NCI-H526 (cell line): ENCODE measurements around the gene DPF3.

Source experiments
- DNase-seq, 2 experiments: peaks; one replicate each; lab custom pipeline; 2025; lab: John Stamatoyannopoulos, UW

The DPF3 gene

DNA sequence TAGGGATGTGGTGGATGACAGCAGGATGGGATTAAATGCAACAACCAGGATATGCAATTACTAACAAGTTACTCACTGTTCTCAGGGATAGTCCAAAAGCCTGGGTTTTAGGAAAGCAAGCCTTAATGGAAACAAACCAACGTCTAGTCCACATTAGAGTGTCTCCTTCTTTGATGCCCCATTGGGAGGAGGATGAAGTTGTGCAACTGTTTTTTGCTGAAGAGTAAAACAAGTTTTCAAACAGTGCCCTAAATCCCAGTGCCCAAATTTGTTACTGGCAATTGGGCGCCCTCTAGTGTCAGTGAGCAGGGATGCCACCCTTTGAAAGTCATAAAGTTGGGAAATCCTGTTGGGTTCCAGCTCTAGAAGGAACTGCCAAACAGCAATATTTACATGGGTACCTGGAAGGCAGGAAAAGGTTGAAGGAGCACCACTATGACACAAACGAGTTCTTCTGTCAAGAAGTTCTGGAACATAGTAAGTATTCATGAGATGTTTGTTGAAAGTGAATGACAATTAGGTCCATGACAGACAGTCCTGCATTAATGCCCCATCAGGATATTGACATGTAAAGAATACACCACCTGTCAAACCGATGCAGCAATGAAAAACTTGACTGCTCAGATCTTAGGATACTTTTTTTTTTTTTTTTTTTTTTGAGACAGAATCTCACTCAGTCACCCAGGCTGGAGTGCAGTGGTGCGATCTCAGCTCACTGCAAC lies 11.1 kb upstream of the DPF3 start:
- peak; percentile 39 to 74 for DNase-seq

- no peak for DNase-seq
Measured at GRCh38 chr14:72904218-72904617, 10.3 kb upstream of the DPF3 start.

DNA sequence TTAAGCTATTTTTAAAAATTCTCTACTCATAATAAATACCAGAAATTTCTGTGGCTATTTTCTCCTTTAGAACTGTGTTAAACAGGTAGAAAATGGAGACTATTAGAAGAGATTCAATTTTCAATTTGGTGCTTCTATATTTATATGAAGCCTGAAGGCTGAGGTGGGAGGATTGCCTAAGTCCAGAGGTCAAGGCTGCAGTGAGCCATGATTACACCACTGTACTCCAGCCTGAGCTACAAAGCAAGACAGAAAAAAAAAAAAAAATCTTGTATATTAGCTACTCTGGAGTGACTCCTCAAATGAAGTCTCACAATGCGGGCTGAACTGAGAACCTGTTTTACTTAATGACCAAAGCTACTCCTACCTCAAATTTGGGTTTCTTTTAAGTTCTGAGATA lies 9.8 kb upstream of the DPF3 start:
- no peak for DNase-seq

DNA sequence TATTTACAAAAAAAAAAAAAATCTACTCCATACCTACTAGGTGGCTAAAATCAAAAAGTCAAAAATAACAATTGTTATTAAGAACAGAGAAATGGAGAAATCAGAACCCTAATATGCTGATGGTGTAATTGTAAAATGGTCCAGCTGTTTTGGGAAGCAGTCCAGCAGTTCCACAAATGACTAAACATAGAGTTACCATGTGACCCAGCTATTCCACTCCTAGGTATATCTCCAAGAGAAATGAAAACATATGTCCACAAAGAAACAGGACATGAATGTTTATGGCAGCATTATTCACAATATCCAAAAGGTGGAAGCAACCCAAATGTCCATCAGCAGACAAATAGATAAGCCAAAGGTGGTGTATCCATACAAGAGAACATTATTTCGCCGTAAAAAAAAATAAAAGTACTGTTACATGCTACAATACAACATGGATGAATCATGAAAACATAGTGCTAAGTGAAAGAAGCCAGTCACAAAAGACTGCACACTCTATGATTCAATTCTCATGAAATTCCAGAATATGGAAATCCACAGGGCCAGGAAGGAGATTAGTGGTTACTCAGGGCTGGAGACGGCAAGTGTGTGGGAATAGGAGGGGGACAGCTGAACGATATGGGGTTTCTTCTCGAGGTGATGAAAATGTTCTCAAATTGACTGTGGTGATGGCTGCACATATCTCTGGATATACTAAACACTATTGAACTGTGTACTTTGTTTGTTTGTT lies 9.1 kb upstream of the DPF3 start:
- no peak for DNase-seq

DNA sequence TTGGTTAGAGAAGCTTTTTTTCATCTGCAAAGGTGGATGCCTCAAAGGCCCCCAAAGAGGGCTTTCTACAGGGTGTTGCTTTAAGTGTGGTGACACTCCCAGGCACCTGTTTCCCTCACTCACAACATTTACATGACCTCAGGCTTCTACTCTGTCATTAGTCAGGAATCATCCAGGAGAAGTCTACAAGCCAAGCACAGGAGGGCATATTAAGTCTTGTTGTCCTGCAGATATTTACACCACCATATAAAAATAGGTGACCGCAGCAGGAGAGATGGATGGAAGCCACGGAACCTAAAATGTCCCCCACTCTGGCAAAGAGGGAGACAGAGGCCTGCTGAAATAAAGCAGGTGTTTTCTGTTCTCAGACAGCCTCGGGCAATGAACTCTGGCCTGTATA lies 7.5 kb upstream of the DPF3 start:
- no peak for DNase-seq

DNA sequence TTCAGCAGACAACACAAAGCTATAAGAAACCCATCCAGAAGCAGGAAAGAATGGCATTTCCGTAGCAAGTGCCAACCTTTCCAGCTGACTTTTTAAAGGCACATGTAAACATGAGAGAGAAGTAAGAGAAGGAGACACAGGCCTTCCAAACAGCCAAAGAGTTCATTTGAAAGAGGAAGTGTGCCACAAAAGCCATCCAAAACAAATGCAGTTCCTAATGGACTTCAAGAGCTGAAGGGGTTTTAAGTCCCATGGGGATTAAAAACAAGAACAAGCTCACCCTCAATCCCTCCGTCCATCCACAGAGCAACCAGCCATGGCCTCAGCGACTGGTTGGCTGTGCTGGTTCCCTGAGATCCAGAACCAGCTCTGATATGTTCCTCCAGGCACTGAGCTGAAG lies 4.5 kb upstream of the DPF3 start:
- no peak for DNase-seq

GRCh38 chr14:72894623-72895378 lies 900 bp upstream of the DPF3 start:
- DNase-seq, result no peak

- DNase-seq, result no peak
Measured at GRCh38 chr14:72894323-72894622, 372 bp upstream of the DPF3 start.

GRCh38 chr14:72892879-72893635 lies 844 bp downstream of the DPF3 start:
- DNase-seq, result peak in 1 of 2 experiments; percentile 65

- DNase-seq, result peak; percentile 25 to 65
Measured at GRCh38 chr14:72892103-72892878, 1.6 kb downstream of the DPF3 start.

GRCh38 chr14:72891666-72892102 lies 2.2 kb downstream of the DPF3 start:
- DNase-seq, result no peak

DNA sequence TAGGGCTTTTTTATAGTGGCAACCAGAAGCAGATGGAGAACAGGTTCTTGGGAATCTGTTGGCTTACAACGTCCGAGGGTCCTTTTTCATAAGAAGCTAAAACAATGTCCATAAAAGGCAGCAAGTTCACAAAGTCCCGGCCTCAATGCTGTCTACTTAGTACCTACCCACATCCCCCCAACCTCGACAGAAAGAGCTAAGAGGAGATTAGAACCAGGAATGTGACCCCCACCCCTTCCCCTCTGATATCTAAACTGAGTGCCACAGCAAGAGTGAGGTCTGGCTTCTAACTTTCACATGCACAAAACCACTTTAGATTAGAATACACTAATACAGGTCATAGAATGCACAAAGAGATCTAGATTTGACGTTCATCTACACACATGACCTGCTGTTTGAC lies 4.5 kb downstream of the DPF3 start:
- no peak for DNase-seq

- DNase-seq, result no peak
Measured at GRCh38 chr14:72888636-72889201, 5.2 kb downstream of the DPF3 start.

DNA sequence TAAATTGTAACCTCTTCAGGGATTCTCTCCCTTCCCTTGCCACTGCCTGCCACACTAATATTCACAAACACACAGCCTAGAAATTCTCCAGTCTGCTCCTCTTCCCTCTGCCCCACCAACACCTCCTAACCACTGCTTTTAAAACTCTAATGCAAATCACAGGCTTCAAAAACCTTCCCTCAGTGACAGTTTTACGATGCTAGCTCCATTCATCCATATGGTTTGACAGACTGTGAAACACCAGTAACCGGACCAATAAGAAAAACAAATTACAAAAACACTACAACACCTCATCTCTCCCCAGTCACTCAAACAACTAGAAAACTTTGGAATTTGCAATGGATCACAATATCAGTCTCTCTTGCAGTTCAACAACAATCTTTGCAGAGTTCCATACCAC lies 5.7 kb downstream of the DPF3 start:
- DNase-seq, result peak; percentile 40 to 68

DNA sequence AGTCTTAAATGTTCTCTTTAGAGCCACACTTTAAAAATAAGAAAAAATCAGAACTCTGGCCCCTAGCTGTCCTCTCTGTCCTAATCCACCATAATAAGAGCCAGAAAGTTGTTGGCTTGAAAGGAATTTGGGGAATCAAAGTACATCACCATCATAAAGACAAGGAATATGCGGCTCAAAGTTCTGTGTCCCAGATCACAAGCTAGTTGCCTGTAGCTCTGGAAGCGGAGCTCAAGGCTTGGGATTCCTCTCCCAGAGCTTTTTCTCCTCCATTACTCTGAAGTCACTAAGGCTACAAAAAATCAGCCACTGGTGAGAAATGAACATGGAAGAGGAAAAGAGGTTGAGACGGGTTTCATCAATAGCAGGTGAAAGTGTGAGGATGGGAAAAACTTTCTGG lies 6.4 kb downstream of the DPF3 start:
- no peak for DNase-seq

GRCh38 chr14:72884386-72884785 lies 9.5 kb downstream of the DPF3 start:
- DNase-seq, result no peak

DNA sequence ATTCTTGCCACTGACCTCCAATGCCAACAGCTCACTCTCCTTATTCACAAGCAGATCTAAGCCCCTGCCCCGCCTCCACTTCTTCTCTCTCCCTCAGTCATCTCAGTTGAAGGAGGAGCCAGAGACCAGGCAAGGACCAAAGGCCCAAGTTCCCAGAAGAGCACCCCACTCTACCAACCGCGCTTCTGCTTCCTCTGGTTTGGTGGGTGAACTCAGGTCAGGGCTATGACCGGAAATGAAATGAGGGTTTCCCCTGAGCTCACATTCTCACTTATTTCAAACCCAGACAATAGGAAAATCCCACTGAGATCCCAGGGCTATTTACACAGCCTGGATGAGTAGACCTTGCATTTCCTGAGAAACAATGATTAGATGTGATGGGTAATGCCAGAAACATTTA lies 9.9 kb downstream of the DPF3 start:
- no peak for DNase-seq

- no peak for DNase-seq
Measured at GRCh38 chr14:72883109-72883508, 10.8 kb downstream of the DPF3 start.

GRCh38 chr14:72882463-72882862 lies 11.4 kb downstream of the DPF3 start:
- DNase-seq, result no peak

DNA sequence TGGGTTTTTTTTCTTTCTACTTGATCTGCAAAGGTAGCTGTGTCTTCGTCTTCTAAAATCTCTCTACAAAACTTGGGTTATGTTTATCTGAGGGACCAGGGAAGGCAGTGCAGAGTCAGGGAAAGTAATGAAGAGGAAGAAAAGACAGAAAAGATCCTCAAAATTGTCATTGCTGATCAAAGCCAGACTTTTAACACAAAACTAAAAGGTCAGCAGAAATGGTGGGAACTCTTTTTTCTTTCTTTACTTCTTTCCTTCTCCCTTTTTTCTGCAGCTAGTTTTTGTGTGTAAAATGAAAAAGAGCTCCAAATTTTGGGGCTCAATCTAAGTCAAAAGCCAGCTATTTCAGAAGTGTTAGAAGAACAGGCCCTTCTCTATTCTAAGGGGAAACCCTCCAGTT lies 11.9 kb downstream of the DPF3 start:
- DNase-seq, result no peak

- no peak for DNase-seq
Measured at GRCh38 chr14:72881543-72881942, 12.4 kb downstream of the DPF3 start.
